Measurements from ENCODE around the gene UBL4A. TPM values are rescaled to one million over a fixed set of nuclear protein-coding genes. Genes with fewer than 3 reads are reported as not detected.

The UBL4A gene
- total and polyA plus RNA-seq, 2 donors (not counting 3 experiments of a cell fraction or from before 2014, with no cell fraction given): 25.3 to 31.4 TPM

- Histone ChIP-seq H3K27me3 (ENCODE audit: control insufficient read depth in 2 of 2, insufficient read depth in 2 of 2, low read length in 2 of 2) (no peaks in the 10 kb centered on the region), H3K4me3 (replicated peaks in 1 of 3; ENCODE audit: insufficient read depth in 1 of 3, low read depth in 1 of 3, low read length in 3 of 3) (no peak overlapping the region), H3K9ac (replicated peaks; ENCODE audit: extremely low read depth, insufficient read depth, low read length) (no peak overlapping the region), H3K4me2 (ENCODE audit: insufficient read depth, low read length) (no peak overlapping the region), H2AFZ (ENCODE audit: low read depth, low read length) (no peak overlapping the region), H3K9me3 (replicated peaks; ENCODE audit: control insufficient read depth, insufficient read depth, low read length) (no peaks in the 10 kb centered on the region), H3K9me1 (replicated peaks; ENCODE audit: control insufficient read depth, extremely low read depth, insufficient read depth, low read length) (no peaks in the 10 kb centered on the region), H3K4me1 (ENCODE audit: control insufficient read depth, extremely low read depth, insufficient read depth, low read length) (no peaks in the 10 kb centered on the region), H4K20me1 (replicated peaks; ENCODE audit: control insufficient read depth, extremely low read depth, insufficient read depth, low read length) (no peaks in the 10 kb centered on the region), H3K79me2 (ENCODE audit: control insufficient read depth, insufficient read depth, low read length) (no peaks in the 10 kb centered on the region), H3K27ac (ENCODE audit: insufficient read depth, low read depth, low read length) (no peak overlapping the region), H3K36me3 (ENCODE audit: control insufficient read depth in 2 of 2, extremely low read depth in 1 of 2, insufficient read depth in 2 of 2, low read length in 2 of 2) (peaks cover 0 to 27% of the 10 kb centered on the region in 2 experiments)
- no peak for TF ChIP-seq POLR2AphosphoS5 (IDR thresholded peaks at IDR 0.05; ENCODE audit: insufficient read depth, low read depth, low read length)
- TF ChIP-seq POLR2A (IDR thresholded peaks at IDR 0.05; ENCODE audit: low read depth, low read length): no peak
- TF ChIP-seq MYC (IDR thresholded peaks at IDR 0.05; ENCODE audit: low read depth, low read length): no peak
- no peak for TF ChIP-seq FOS (IDR thresholded peaks at IDR 0.05; ENCODE audit: borderline replicate concordance, insufficient read depth, low read length)
- no peak for TF ChIP-seq GATA2 (IDR thresholded peaks at IDR 0.05; ENCODE audit: insufficient read depth, insufficient read length, low read depth, low read length)
- no peak for TF ChIP-seq JUN (IDR thresholded peaks at IDR 0.05; ENCODE audit: borderline replicate concordance, insufficient read depth, insufficient read length, low read depth)
- TF ChIP-seq EZH2 (IDR thresholded peaks at IDR 0.05; ENCODE audit: borderline replicate concordance, low read depth, low read length, severe bottlenecking): no peak
- TF ChIP-seq CTCF (IDR thresholded peaks at IDR 0.05; ENCODE audit: extremely low read depth in 1 of 2, insufficient read depth in 1 of 2, low read depth in 1 of 2, low read length in 2 of 2): no peak
- TF ChIP-seq MAX (IDR thresholded peaks at IDR 0.05; ENCODE audit: insufficient read depth, insufficient read length): no peak
- ChIA-PET POLR2A (no interaction called here), CTCF (interaction anchor here (1.6 kb wide), 1 partner anchor 13 kb away, joined by 3 read pairs; no protein-coding TSS in a partner anchor)
- no peak for FAIRE-seq
- intact Hi-C loops (cut with micrococcal nuclease): no loop called here
- DNase-seq (ENCODE audit: low read depth, low spot score): no peak
- dilution Hi-C loops (cut with MboI; ENCODE audit: extremely low pct_ligation_motif_present, low sequenced_read_pairs): no loop called here
- BruUV-seq (replicated peaks): no TSS peak
Measured at GRCh38 chrX:154471839-154472684, 14.4 kb downstream of the UBL4A start.
